ENCODE measurements around the gene HIGD1B. TPM values are rescaled to one million over a fixed set of nuclear protein-coding genes. Genes with fewer than 3 reads are reported as not detected.

HIGD1B gene
- total and polyA plus RNA-seq, 10 of the 15 experiments (the other 5 are each of a cell fraction or from before 2014, with no cell fraction given) = 1.0 TPM; not detected in 9

- TF ChIP-seq USF2 (IDR thresholded peaks at IDR 0.05; ENCODE audit: borderline replicate concordance, low read depth, low read length) (peak; percentile 90), LARP7 (IDR thresholded peaks at IDR 0.05) (peak; percentile 97), SP1 (IDR thresholded peaks at IDR 0.05; ENCODE audit: low read depth, low read length) (peak; percentile 12), STAT1 (conservative IDR thresholded peaks at IDR 0.05) (peak; percentile 99), PAX5 (IDR thresholded peaks at IDR 0.05; ENCODE audit: borderline replicate concordance, low read depth, low read length) (no peak; the same call in 1 of the 2 replicates), MEF2B (IDR thresholded peaks at IDR 0.05; ENCODE audit: partially characterized antibody, poor library complexity, severe bottlenecking) (peak; percentile 84), EZH2 (IDR thresholded peaks at IDR 0.05; ENCODE audit: borderline replicate concordance, control insufficient read depth, low read depth, low read length) (no peak)
- TF ChIP-seq, protein P1, sequence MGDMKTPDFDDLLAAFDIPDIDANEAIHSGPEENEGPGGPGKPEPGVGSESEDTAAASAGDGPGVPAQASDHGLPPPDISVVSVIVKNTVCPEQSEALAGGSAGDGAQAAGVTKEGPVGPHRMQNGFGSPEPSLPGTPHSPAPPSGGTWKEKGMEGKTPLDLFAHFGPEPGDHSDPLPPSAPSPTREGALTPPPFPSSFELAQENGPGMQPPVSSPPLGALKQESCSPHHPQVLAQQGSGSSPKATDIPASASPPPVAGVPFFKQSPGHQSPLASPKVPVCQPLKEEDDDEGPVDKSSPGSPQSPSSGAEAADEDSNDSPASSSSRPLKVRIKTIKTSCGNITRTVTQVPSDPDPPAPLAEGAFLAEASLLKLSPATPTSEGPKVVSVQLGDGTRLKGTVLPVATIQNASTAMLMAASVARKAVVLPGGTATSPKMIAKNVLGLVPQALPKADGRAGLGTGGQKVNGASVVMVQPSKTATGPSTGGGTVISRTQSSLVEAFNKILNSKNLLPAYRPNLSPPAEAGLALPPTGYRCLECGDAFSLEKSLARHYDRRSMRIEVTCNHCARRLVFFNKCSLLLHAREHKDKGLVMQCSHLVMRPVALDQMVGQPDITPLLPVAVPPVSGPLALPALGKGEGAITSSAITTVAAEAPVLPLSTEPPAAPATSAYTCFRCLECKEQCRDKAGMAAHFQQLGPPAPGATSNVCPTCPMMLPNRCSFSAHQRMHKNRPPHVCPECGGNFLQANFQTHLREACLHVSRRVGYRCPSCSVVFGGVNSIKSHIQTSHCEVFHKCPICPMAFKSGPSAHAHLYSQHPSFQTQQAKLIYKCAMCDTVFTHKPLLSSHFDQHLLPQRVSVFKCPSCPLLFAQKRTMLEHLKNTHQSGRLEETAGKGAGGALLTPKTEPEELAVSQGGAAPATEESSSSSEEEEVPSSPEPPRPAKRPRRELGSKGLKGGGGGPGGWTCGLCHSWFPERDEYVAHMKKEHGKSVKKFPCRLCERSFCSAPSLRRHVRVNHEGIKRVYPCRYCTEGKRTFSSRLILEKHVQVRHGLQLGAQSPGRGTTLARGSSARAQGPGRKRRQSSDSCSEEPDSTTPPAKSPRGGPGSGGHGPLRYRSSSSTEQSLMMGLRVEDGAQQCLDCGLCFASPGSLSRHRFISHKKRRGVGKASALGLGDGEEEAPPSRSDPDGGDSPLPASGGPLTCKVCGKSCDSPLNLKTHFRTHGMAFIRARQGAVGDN (IDR thresholded peaks at IDR 0.05) = peak; percentile 61; the same call in 1 of the 2 replicates
- TF ChIP-seq, protein P2, sequence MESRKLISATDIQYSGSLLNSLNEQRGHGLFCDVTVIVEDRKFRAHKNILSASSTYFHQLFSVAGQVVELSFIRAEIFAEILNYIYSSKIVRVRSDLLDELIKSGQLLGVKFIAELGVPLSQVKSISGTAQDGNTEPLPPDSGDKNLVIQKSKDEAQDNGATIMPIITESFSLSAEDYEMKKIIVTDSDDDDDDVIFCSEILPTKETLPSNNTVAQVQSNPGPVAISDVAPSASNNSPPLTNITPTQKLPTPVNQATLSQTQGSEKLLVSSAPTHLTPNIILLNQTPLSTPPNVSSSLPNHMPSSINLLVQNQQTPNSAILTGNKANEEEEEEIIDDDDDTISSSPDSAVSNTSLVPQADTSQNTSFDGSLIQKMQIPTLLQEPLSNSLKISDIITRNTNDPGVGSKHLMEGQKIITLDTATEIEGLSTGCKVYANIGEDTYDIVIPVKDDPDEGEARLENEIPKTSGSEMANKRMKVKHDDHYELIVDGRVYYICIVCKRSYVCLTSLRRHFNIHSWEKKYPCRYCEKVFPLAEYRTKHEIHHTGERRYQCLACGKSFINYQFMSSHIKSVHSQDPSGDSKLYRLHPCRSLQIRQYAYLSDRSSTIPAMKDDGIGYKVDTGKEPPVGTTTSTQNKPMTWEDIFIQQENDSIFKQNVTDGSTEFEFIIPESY (IDR thresholded peaks at IDR 0.05) = peak; percentile 87
- TF ChIP-seq, protein P3, sequence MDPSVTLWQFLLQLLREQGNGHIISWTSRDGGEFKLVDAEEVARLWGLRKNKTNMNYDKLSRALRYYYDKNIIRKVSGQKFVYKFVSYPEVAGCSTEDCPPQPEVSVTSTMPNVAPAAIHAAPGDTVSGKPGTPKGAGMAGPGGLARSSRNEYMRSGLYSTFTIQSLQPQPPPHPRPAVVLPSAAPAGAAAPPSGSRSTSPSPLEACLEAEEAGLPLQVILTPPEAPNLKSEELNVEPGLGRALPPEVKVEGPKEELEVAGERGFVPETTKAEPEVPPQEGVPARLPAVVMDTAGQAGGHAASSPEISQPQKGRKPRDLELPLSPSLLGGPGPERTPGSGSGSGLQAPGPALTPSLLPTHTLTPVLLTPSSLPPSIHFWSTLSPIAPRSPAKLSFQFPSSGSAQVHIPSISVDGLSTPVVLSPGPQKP (IDR thresholded peaks at IDR 0.05; ENCODE audit: low read depth, low read length) = peak; percentile 93
- TF ChIP-seq, protein P4, sequence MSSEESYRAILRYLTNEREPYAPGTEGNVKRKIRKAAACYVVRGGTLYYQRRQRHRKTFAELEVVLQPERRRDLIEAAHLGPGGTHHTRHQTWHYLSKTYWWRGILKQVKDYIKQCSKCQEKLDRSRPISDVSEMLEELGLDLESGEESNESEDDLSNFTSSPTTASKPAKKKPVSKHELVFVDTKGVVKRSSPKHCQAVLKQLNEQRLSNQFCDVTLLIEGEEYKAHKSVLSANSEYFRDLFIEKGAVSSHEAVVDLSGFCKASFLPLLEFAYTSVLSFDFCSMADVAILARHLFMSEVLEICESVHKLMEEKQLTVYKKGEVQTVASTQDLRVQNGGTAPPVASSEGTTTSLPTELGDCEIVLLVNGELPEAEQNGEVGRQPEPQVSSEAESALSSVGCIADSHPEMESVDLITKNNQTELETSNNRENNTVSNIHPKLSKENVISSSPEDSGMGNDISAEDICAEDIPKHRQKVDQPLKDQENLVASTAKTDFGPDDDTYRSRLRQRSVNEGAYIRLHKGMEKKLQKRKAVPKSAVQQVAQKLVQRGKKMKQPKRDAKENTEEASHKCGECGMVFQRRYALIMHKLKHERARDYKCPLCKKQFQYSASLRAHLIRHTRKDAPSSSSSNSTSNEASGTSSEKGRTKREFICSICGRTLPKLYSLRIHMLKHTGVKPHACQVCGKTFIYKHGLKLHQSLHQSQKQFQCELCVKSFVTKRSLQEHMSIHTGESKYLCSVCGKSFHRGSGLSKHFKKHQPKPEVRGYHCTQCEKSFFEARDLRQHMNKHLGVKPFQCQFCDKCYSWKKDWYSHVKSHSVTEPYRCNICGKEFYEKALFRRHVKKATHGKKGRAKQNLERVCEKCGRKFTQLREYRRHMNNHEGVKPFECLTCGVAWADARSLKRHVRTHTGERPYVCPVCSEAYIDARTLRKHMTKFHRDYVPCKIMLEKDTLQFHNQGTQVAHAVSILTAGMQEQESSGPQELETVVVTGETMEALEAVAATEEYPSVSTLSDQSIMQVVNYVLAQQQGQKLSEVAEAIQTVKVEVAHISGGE (CRISPR knock-in tag; IDR thresholded peaks at IDR 0.05) = peak; percentile 67
- TF ChIP-seq, protein P5, sequence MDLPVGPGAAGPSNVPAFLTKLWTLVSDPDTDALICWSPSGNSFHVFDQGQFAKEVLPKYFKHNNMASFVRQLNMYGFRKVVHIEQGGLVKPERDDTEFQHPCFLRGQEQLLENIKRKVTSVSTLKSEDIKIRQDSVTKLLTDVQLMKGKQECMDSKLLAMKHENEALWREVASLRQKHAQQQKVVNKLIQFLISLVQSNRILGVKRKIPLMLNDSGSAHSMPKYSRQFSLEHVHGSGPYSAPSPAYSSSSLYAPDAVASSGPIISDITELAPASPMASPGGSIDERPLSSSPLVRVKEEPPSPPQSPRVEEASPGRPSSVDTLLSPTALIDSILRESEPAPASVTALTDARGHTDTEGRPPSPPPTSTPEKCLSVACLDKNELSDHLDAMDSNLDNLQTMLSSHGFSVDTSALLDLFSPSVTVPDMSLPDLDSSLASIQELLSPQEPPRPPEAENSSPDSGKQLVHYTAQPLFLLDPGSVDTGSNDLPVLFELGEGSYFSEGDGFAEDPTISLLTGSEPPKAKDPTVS (IDR thresholded peaks at IDR 0.05; ENCODE audit: low read depth, low read length) = 0 out of 2 replicates have a peak, but pooled peaks have one; percentile 65
Measured at GRCh38 chr17:44899074-44899782, 51.5 kb downstream of the HIGD1B start, which contains the start of gene EFTUD2 (continued).

Data from GM12878 (cell line).